GM15510 (cell line): ENCODE results near the gene PML.
"Not testable (repeated sequence)": the region's sequence is repeated elsewhere in the genome, so short reads cannot be mapped to it uniquely, and the experiment has no call there.

ENCODE experiments used
- POLR2A ChIP-seq: IDR thresholded peaks from 3 replicates; pipeline ENCODE4 v1.6.1; 2011; ENCODE audit warnings: borderline replicate concordance; ENCODE audit not compliant: insufficient read length; ENCODE audit errors: extremely low read depth

Gene PML

GRCh38 chr15:74044267-74045110, 50.0 kb downstream of the PML start:
- no peak for TF ChIP-seq POLR2A

- TF ChIP-seq POLR2A, result no peak
Observed at GRCh38 chr15:74045184-74045583, 50.7 kb downstream of the PML start.

GRCh38 chr15:74045636-74046274, 51.2 kb downstream of the PML start:
- no peak for TF ChIP-seq POLR2A

GRCh38 chr15:74046275-74046674, 51.8 kb downstream of the PML start:
- no peak for TF ChIP-seq POLR2A

- no peak for TF ChIP-seq POLR2A
Observed at GRCh38 chr15:74050127-74050526, 55.6 kb downstream of the PML start.

- TF ChIP-seq POLR2A, result no peak
Observed at GRCh38 chr15:74050556-74051234, 56.2 kb downstream of the PML start.

- no peak for TF ChIP-seq POLR2A
Observed at GRCh38 chr15:74053517-74053916, 59.0 kb downstream of the PML start.

- no peak for TF ChIP-seq POLR2A
Observed at GRCh38 chr15:74053941-74054529, 59.5 kb downstream of the PML start.

- TF ChIP-seq POLR2A, result no peak
Observed at GRCh38 chr15:74055804-74056203, 61.3 kb downstream of the PML start.

GRCh38 chr15:74060251-74060650, 65.7 kb downstream of the PML start:
- no peak for TF ChIP-seq POLR2A

- TF ChIP-seq POLR2A, result no peak
Observed at GRCh38 chr15:74062236-74062635, 67.7 kb downstream of the PML start.

GRCh38 chr15:74062671-74063070, 68.2 kb downstream of the PML start:
- no peak for TF ChIP-seq POLR2A

GRCh38 chr15:74082450-74082849, 87.9 kb downstream of the PML start, which contains the start of gene GOLGA6A:
Gene GOLGA6A, minus strand, starts transcription at chr15:74082550. Its CDS starts 41 bp downstream, at chr15:74082509.
- TF ChIP-seq POLR2A, result not testable (repeated sequence)
